Endothelial cell (in vitro differentiated cells): ENCODE measurements around the gene SVEP1. TPM values are rescaled to one million over a fixed set of nuclear protein-coding genes. Genes with fewer than 3 reads are reported as not detected.

Experiments
- DNase-seq: peaks from one replicate; pipeline ENCODE4 v3.0.0; 2021; ENCODE audit warnings: low spot score
- H3K27ac Mint-ChIP-seq: one replicate; pipeline ENCODE4 v1.8.0; 2021; ENCODE audit warnings: mixed read lengths, inconsistent platforms; ENCODE audit not compliant: unreplicated experiment
- H3K27me3 Mint-ChIP-seq: one replicate; pipeline ENCODE4 v1.8.0; 2021; ENCODE audit warnings: mild to moderate bottlenecking, moderate library complexity, mixed read lengths, inconsistent platforms; ENCODE audit not compliant: unreplicated experiment
- H3K36me3 Mint-ChIP-seq: one replicate; pipeline ENCODE4 v1.8.0; 2021; ENCODE audit warnings: mild to moderate bottlenecking, low read depth, mixed read lengths, inconsistent platforms; ENCODE audit not compliant: unreplicated experiment
- H3K4me1 Mint-ChIP-seq: one replicate; pipeline ENCODE4 v1.8.0; 2021; ENCODE audit warnings: mild to moderate bottlenecking, mixed read lengths, inconsistent platforms; ENCODE audit not compliant: unreplicated experiment
- H3K4me3 Mint-ChIP-seq: one replicate; pipeline ENCODE4 v1.8.0; 2021; ENCODE audit warnings: mild to moderate bottlenecking, mixed read lengths, inconsistent platforms; ENCODE audit not compliant: unreplicated experiment
- H3K9me3 Mint-ChIP-seq: one replicate; pipeline ENCODE4 v1.8.0; 2021; ENCODE audit warnings: mixed read lengths, inconsistent platforms; ENCODE audit not compliant: unreplicated experiment
- total RNA-seq: library from RNA; stranded (reverse); fragmentation: NEBNext Ultra II Directional; extraction: Animal tissue kit (Norgen Biotek cat#: 25700); gene quantifications from one replicate; pipeline ENCODE4 v1.2.1, GENCODE V29; 2021; ENCODE audit not compliant: unreplicated experiment
- TF ChIP-seq, protein P1 (sequence below): fragments of 200-600 bp; sonication (generic); IDR thresholded peaks from one replicate; pipeline ENCODE4 v1.5.0; 2021; ENCODE audit warnings: antibody characterized with exemption; ENCODE audit not compliant: unreplicated experiment

The SVEP1 gene
- total RNA-seq, 1 donor from 2014 or later: 0.08 TPM

DNA sequence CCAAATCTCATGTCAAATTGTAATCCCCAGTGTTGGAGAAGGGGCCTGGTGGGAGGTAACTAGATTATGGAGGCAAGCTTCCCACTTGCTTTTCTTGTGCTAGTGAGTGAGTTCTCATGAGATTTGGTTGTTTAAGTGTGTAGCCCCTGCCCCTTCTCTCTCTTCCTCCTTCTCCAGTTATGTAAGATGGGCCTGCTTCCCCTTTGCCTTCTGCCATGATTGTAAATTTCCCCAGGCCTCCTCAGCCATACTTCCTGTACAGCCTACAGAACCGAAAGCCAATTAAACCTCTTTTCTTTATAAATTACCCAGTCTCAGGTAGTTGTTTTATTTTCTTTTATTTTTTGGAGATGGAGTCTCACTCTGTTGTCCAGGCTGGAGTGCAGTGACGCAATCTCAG lies 223.6 kb downstream of the SVEP1 start:
- TF ChIP-seq, protein P1, sequence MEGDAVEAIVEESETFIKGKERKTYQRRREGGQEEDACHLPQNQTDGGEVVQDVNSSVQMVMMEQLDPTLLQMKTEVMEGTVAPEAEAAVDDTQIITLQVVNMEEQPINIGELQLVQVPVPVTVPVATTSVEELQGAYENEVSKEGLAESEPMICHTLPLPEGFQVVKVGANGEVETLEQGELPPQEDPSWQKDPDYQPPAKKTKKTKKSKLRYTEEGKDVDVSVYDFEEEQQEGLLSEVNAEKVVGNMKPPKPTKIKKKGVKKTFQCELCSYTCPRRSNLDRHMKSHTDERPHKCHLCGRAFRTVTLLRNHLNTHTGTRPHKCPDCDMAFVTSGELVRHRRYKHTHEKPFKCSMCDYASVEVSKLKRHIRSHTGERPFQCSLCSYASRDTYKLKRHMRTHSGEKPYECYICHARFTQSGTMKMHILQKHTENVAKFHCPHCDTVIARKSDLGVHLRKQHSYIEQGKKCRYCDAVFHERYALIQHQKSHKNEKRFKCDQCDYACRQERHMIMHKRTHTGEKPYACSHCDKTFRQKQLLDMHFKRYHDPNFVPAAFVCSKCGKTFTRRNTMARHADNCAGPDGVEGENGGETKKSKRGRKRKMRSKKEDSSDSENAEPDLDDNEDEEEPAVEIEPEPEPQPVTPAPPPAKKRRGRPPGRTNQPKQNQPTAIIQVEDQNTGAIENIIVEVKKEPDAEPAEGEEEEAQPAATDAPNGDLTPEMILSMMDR: no peak
- H3K27me3 Mint-ChIP-seq: no peaks in the 10 kb centered on the region
- DNase-seq: no peak
- no peaks in the 10 kb centered on the region for H3K36me3 Mint-ChIP-seq
- no peak overlapping the region for H3K27ac Mint-ChIP-seq
- H3K4me3 Mint-ChIP-seq: no peak overlapping the region
- H3K9me3 Mint-ChIP-seq: no peaks in the 10 kb centered on the region
- no peaks in the 10 kb centered on the region for H3K4me1 Mint-ChIP-seq

DNA sequence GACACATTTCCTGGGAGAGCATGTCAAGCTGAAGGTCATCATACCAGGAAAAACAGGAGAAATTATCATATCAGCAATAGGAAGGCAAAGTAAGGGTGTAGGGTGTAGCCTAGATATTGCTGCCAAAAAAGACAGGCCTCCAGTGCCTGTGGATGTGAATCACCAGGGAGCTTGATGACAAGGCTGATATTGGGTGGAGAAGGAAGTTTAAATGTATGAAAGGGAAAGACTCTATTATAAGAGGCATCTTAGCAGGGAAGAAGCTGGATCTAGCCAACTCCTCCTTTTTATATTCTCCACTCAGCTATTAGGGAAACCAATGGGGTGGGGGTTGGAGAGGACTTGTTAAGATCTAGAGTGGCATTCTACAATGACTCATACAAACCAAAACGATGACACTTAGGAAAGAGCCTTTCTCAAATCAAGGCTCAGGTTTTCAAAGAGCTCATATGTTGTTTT lies 228.5 kb downstream of the SVEP1 start:
- no peaks in the 10 kb centered on the region for H3K27me3 Mint-ChIP-seq
- DNase-seq: no peak
- H3K9me3 Mint-ChIP-seq: no peaks in the 10 kb centered on the region
- no peak overlapping the region for H3K27ac Mint-ChIP-seq
- no peaks in the 10 kb centered on the region for H3K36me3 Mint-ChIP-seq
- TF ChIP-seq, protein P1: no peak
- H3K4me1 Mint-ChIP-seq: no peaks in the 10 kb centered on the region
- no peak overlapping the region for H3K4me3 Mint-ChIP-seq

DNA sequence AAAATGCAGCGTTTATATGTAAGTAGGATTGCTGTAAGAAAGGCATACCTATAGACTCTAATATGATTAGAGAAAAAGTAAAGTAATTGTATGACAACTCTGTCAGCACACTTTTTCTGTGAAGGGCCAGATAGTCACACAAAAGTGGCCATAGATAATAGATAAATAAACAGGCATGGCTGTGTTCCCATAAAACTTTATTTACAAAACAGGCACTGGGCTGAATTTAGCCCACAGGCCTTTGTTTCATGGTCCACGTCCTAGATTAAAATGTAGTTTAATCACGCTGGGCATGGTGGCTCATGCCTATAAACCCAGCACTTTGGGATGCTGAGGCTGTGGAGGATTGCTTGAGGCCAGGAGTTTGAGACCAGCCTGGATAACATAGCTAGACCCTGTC lies 233.2 kb downstream of the SVEP1 start:
- no peaks in the 10 kb centered on the region for H3K27me3 Mint-ChIP-seq
- DNase-seq: no peak
- no peaks in the 10 kb centered on the region for H3K9me3 Mint-ChIP-seq
- no peak overlapping the region for H3K27ac Mint-ChIP-seq
- TF ChIP-seq, protein P1: no peak
- H3K4me3 Mint-ChIP-seq: no peak overlapping the region
- H3K36me3 Mint-ChIP-seq: no peaks in the 10 kb centered on the region
- H3K4me1 Mint-ChIP-seq: no peaks in the 10 kb centered on the region

DNA sequence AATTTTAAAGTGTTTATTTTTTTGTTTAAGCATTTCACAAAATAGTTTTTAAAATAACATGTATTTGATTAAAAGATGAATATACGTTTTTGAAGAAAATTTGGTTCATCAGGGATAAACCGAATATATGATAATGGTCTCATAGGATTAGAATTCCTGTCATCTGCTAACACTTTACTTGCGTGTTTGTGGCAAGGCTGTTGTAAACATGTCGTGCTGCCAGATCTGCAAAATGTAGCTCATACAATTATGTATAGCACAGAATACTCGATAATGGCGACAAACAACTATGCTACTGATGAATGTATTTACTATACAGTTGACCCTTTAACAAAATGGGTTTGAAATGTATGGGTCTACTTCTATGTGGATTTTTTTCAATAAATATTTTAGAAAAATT lies 234.7 kb downstream of the SVEP1 start:
- Mint-ChIP-seq H3K36me3 (no peaks in the 10 kb centered on the region), H3K9me3 (no peaks in the 10 kb centered on the region), H3K4me3 (no peak overlapping the region), H3K4me1 (no peaks in the 10 kb centered on the region), H3K27me3 (no peaks in the 10 kb centered on the region), H3K27ac (no peak overlapping the region)
- TF ChIP-seq, protein P1: no peak
- DNase-seq: no peak

DNA sequence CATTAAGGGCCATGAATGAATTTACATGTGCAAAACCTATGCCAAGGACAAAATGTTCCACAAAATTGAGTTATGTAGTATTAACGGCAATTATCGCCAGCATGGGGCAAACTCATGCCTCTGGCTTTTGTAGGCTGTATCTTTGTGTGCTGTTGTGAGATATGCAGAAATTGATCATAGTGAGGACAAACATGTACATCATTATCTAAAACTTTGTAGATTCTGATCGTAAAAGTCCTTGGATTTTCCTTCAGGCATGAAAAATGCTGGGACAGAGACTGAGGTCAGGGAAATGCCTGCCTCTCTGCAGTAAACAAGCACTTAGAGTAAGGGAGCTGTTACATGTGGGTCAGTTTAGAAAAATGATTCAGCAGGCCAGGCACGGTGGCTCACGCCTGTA lies 236.0 kb downstream of the SVEP1 start:
- TF ChIP-seq, protein P1: no peak
- H3K4me3 Mint-ChIP-seq: no peak overlapping the region

More for the DNA sequence above, 236.0 kb downstream of the SVEP1 start:
- H3K4me1 Mint-ChIP-seq: no peaks in the 10 kb centered on the region
- H3K27me3 Mint-ChIP-seq: no peaks in the 10 kb centered on the region
- no peaks in the 10 kb centered on the region for H3K36me3 Mint-ChIP-seq
- DNase-seq: no peak
- H3K9me3 Mint-ChIP-seq: no peaks in the 10 kb centered on the region
- no peak overlapping the region for H3K27ac Mint-ChIP-seq
